Measurements from ENCODE around the gene ANKMY1.

GRCh38 chr2:240433973-240434727 lies 123.6 kb downstream of the ANKMY1 start:
- TF ChIP-seq, protein P1, sequence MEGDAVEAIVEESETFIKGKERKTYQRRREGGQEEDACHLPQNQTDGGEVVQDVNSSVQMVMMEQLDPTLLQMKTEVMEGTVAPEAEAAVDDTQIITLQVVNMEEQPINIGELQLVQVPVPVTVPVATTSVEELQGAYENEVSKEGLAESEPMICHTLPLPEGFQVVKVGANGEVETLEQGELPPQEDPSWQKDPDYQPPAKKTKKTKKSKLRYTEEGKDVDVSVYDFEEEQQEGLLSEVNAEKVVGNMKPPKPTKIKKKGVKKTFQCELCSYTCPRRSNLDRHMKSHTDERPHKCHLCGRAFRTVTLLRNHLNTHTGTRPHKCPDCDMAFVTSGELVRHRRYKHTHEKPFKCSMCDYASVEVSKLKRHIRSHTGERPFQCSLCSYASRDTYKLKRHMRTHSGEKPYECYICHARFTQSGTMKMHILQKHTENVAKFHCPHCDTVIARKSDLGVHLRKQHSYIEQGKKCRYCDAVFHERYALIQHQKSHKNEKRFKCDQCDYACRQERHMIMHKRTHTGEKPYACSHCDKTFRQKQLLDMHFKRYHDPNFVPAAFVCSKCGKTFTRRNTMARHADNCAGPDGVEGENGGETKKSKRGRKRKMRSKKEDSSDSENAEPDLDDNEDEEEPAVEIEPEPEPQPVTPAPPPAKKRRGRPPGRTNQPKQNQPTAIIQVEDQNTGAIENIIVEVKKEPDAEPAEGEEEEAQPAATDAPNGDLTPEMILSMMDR (IDR thresholded peaks at IDR 0.05; ENCODE audit: poor library complexity), result no peak
- TF ChIP-seq EZH2 (IDR thresholded peaks at IDR 0.05; ENCODE audit: borderline replicate concordance) (no peak), EZH2phosphoT487 (IDR thresholded peaks at IDR 0.05; ENCODE audit: low read depth, severe bottlenecking, unreplicated experiment) (no peak)

Data from hepatocyte (in vitro differentiated cells).